ENCODE data around the gene ECEL1. TPM values are rescaled to one million over a fixed set of nuclear protein-coding genes. Genes with fewer than 3 reads are reported as not detected.

ECEL1 gene
- total RNA-seq, 2 donors from 2014 or later = 1.6 to 4.6 TPM

DNA sequence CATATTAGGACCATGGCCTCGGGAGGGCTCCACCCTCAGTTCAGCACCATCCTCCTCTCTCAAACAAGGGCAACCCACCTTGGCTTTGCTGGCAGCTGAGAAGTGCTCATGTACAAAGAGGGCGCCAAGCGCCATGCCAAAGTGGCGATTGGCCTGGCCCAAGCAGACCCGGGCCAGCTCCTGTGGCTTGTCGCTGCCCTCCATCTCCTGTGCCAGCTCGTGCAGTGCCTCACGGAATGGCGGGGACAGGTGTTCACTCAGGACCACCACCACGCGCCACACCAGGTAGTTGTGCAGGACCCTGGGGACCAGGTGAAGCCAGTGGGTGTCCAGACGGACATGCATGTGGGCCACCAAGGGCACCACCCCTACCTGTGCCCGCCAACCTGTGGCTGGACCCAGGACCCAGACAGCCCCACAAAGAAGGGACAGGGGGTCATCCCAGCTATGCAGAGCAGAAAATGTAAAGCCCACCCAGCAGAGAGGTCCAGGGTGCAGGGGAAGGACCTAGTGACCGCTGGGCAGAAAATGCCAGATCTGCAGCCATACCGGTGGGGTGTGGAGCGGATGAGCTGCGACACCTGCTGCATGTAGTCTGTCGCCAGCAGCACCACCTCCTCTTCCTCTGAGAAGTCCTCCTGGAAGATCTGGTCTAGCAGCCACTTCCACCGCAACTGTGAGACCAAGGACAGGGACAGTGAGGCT, 3.6 kb downstream of the ECEL1 start:
- no peak overlapping the region for H3K4me3 Mint-ChIP-seq

DNA sequence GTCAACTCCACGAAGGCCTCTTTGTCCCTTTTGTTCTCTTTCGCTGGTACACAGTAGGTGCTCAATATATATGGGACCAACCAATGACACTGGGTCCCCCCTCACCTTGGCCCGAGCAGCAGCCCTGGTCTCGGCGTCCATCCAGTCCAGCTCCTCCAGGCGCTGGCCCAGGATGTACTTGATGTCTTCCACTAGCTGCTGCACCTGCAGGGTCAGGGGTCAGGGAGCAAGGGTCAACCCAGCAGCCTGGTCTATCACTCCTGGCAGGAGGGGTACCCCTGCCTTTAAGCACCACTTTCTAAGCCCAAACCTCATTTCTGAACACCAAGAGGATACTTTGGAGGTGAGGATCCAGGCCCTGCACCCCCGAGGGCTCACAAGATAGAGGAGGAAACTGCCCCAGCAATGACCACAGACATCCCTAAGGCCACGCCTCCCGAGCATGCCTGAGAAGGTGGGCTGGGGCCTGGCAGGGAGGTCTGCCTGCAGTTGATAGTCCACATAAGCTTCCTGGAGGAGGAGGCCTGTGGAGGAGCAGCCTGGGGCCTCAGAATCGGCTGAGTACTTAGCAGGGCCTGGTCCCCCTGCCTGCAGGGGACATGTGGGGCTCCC, 4.2 kb downstream of the ECEL1 start:
- H3K9me3 ChIP-seq (ENCODE audit: control insufficient read depth, low read length) = no peaks in the 10 kb centered on the region
- H3K27me3 Mint-ChIP-seq (ENCODE audit: insufficient read depth) = peaks cover 57% of the 10 kb centered on the region
- TF ChIP-seq CTCF (conservative IDR thresholded peaks at IDR 0.05) = no peak
- no peaks in the 10 kb centered on the region for H3K4me1 ChIP-seq (ENCODE audit: control insufficient read depth, insufficient read depth, low read length)
- H3K9ac ChIP-seq (ENCODE audit: extremely low read depth, low read length, poor library complexity, severe bottlenecking) = no peak overlapping the region
- H3K27ac ChIP-seq (ENCODE audit: low read depth, low read length) = no peak overlapping the region
- peaks cover 3% of the 10 kb centered on the region for H3K4me1 Mint-ChIP-seq
- no peak overlapping the region for H3K27ac Mint-ChIP-seq
- no peaks in the 10 kb centered on the region for H3K9me3 Mint-ChIP-seq
- no peak overlapping the region for H3K4me3 Mint-ChIP-seq
- H3K4me3 ChIP-seq (ENCODE audit: low read length) = no peak overlapping the region
- WGBS, 2 experiments (ENCODE audit: insufficient coverage in 1 of 2, insufficient read length in 1 of 2) = 88 to 93% methylated on average over 8 to 10 of the region's 10 CpGs
- peaks cover 58% of the 10 kb centered on the region for H3K27me3 ChIP-seq (ENCODE audit: control insufficient read depth, insufficient read depth, low read length, poor library complexity, severe bottlenecking)
- no peaks in the 10 kb centered on the region for H3K36me3 ChIP-seq (ENCODE audit: control insufficient read depth, insufficient read depth, low read length)
- no peaks in the 10 kb centered on the region for H3K36me3 Mint-ChIP-seq (ENCODE audit: low read depth)
- peak; percentile 45 for DNase-seq

More for the DNA sequence above, 3.6 kb downstream of the ECEL1 start:
- peaks cover 64% of the 10 kb centered on the region for H3K27me3 ChIP-seq (ENCODE audit: control insufficient read depth, insufficient read depth, low read length, poor library complexity, severe bottlenecking)
- H3K9me3 ChIP-seq (ENCODE audit: control insufficient read depth, low read length) = no peaks in the 10 kb centered on the region
- peak; percentile 28 for DNase-seq
- no peak overlapping the region for H3K27ac ChIP-seq (ENCODE audit: low read depth, low read length)
- H3K4me1 Mint-ChIP-seq = peaks cover 3% of the 10 kb centered on the region
- no peaks in the 10 kb centered on the region for H3K36me3 Mint-ChIP-seq (ENCODE audit: low read depth)
- H3K27ac Mint-ChIP-seq = no peak overlapping the region
- H3K36me3 ChIP-seq (ENCODE audit: control insufficient read depth, insufficient read depth, low read length) = no peaks in the 10 kb centered on the region
- no peaks in the 10 kb centered on the region for H3K9me3 Mint-ChIP-seq
- H3K4me3 ChIP-seq (ENCODE audit: low read length) = no peak overlapping the region
- 94 to 96% methylated on average over 15 to 19 of the region's 19 CpGs for WGBS, 2 experiments (ENCODE audit: insufficient coverage in 1 of 2, insufficient read length in 1 of 2)
- TF ChIP-seq CTCF (conservative IDR thresholded peaks at IDR 0.05) = no peak
- peaks cover 64% of the 10 kb centered on the region for H3K27me3 Mint-ChIP-seq (ENCODE audit: insufficient read depth)
- H3K9ac ChIP-seq (ENCODE audit: extremely low read depth, low read length, poor library complexity, severe bottlenecking) = no peak overlapping the region
- no peaks in the 10 kb centered on the region for H3K4me1 ChIP-seq (ENCODE audit: control insufficient read depth, insufficient read depth, low read length)

DNA sequence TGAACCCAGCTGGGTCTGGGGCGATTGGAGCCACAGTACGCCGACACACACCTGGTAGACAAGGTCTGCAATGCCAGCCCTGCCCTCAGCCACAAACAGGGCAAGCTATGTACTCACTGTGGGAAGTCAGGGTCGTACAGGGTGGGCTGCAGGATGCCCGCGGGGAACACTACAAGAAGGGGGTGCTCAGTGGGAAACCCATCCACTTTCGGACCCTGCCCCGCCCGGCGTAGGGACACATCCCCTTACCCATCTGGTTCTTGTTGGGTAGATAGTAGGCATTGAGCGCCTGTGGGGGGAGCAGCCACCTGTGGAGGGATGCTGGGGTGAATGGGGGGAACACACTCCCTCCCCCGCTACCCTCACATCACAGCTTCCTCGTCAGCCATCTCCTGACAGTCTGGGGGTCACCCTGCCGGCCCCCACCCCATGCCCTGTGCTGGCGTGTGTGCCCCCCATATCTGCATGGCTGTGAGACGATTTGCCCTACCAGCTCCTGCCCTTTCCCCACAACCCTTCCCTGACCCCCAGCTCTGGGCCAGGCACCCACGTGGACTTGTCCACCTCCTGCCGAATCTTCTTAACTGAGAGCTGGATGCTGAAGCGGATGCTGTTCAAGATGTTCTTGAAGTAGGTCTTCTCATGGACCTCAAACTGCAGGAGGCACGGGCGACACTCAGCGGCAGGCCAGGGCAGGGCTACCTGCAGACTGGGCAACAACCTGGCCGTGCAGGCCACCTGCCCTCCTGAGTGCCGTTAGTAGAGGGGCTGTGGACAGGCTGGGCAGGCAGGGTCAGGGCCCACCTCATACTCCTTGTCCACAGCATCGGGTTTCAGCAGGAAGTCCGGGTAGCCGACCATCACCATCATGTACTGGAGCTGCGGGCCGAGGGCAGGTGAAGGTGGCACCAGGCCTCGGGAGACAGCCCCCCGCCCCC, 5.1 kb downstream of the ECEL1 start:
- H3K27me3 Mint-ChIP-seq (ENCODE audit: insufficient read depth) = peaks cover 51% of the 10 kb centered on the region
- H3K27me3 ChIP-seq (ENCODE audit: control insufficient read depth, insufficient read depth, low read length, poor library complexity, severe bottlenecking) = peaks cover 51% of the 10 kb centered on the region
- WGBS, 2 experiments (ENCODE audit: insufficient coverage in 1 of 2, insufficient read length in 1 of 2) = 92 to 93% methylated on average over 17 to 31 of the region's 31 CpGs

More for the DNA sequence above, 5.1 kb downstream of the ECEL1 start:
- Mint-ChIP-seq H3K4me1 (peaks cover 3% of the 10 kb centered on the region), H3K9me3 (no peaks in the 10 kb centered on the region), H3K27ac (no peak overlapping the region), H3K4me3 (no peak overlapping the region), H3K36me3 (ENCODE audit: low read depth) (no peaks in the 10 kb centered on the region)
- Histone ChIP-seq H3K9ac (ENCODE audit: extremely low read depth, low read length, poor library complexity, severe bottlenecking) (no peak overlapping the region), H3K4me1 (ENCODE audit: control insufficient read depth, insufficient read depth, low read length) (no peaks in the 10 kb centered on the region), H3K4me3 (ENCODE audit: low read length) (no peak overlapping the region), H3K9me3 (ENCODE audit: control insufficient read depth, low read length) (no peaks in the 10 kb centered on the region), H3K36me3 (ENCODE audit: control insufficient read depth, insufficient read depth, low read length) (no peaks in the 10 kb centered on the region), H3K27ac (ENCODE audit: low read depth, low read length) (no peak overlapping the region)
- peak; percentile 32 for DNase-seq
- no peak for TF ChIP-seq CTCF (conservative IDR thresholded peaks at IDR 0.05)
